ENCODE results near the gene MYO5B.

MYO5B gene

DNA sequence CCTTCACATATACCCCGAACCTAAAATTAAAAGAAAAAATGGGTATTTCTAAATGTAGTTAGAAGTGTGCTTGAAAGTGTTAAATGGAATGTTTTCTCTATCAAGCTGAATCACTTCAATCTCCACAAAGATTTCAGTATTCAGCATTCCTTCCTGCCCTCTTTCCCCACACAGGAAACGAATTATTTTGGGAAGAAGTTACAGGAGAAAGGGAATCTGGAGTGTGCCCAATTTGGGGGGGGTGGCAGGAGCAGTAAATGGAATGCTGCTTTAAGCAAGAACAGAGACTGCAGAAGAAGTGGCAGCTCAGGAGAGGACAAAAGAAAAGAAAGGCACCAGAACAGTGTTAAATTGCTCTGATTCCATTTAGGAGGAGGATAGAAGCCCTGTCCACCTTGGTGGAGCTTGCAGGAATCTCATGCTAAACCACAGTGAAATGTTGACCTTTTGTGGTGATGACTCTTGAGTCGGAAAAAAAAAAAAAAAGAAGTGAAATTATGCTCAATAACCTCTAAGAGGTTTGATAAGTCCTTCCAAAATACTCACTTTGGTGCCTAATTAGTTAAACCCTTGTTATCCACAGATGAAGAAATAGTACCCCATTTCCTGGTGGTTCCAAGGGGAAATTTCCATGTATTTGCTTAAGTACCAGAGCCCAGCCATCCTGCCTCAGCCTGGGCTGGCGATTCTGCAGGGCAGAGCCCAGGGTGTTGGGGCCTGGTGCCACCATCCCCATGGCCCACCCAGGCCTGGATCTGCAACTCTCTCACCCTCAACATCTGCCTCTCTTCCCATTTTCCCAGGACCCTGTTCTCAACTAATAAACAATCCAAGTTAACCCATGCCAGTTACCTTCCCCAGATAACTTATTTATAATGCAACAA lies 56.5 kb downstream of the MYO5B start:
- H3K9me2 ChIP-seq (replicated peaks; ENCODE audit: control insufficient read depth, low read length) = no peaks in the 10 kb centered on the region
- TF ChIP-seq, protein P1, sequence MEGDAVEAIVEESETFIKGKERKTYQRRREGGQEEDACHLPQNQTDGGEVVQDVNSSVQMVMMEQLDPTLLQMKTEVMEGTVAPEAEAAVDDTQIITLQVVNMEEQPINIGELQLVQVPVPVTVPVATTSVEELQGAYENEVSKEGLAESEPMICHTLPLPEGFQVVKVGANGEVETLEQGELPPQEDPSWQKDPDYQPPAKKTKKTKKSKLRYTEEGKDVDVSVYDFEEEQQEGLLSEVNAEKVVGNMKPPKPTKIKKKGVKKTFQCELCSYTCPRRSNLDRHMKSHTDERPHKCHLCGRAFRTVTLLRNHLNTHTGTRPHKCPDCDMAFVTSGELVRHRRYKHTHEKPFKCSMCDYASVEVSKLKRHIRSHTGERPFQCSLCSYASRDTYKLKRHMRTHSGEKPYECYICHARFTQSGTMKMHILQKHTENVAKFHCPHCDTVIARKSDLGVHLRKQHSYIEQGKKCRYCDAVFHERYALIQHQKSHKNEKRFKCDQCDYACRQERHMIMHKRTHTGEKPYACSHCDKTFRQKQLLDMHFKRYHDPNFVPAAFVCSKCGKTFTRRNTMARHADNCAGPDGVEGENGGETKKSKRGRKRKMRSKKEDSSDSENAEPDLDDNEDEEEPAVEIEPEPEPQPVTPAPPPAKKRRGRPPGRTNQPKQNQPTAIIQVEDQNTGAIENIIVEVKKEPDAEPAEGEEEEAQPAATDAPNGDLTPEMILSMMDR (IDR thresholded peaks at IDR 0.05; ENCODE audit: low read depth, low read length, poor library complexity, severe bottlenecking) = no peak
- no peak for TF ChIP-seq EZH2phosphoT487 (IDR thresholded peaks at IDR 0.05; ENCODE audit: borderline replicate concordance, low read length)
- H4K20me1 ChIP-seq (ENCODE audit: control insufficient read depth, insufficient read depth, low read depth, low read length) = no peaks in the 10 kb centered on the region
- H3K36me3 ChIP-seq (ENCODE audit: control insufficient read depth, low read length) = no peaks in the 10 kb centered on the region
- no peaks in the 10 kb centered on the region for H3K9me3 ChIP-seq (ENCODE audit: control insufficient read depth, insufficient read depth, low read length)
- H3K27ac ChIP-seq (ENCODE audit: low read depth, low read length) = no peak overlapping the region
- no peaks in the 10 kb centered on the region for H3K4me1 ChIP-seq (ENCODE audit: control insufficient read depth, low read length)
- H3K4me2 ChIP-seq (ENCODE audit: low read length) = no peak overlapping the region
- no peaks in the 10 kb centered on the region for H3F3A ChIP-seq (ENCODE audit: control insufficient read depth, insufficient read depth)
- no peak overlapping the region for H3K4me3 ChIP-seq (ENCODE audit: low read length)
- H3K27me3 ChIP-seq (ENCODE audit: control insufficient read depth, low read length) = peaks cover 13% of the 10 kb centered on the region; the same call in 1 of the 2 replicates
- H3K79me2 ChIP-seq (ENCODE audit: control insufficient read depth, low read length) = no peaks in the 10 kb centered on the region

- Histone ChIP-seq H3K4me1 (ENCODE audit: control insufficient read depth, low read length) (no peaks in the 10 kb centered on the region), H4K20me1 (ENCODE audit: control insufficient read depth, insufficient read depth, low read depth, low read length) (no peaks in the 10 kb centered on the region), H3K4me2 (ENCODE audit: low read length) (no peak overlapping the region), H3F3A (ENCODE audit: control insufficient read depth, insufficient read depth) (no peaks in the 10 kb centered on the region), H3K27ac (ENCODE audit: low read depth, low read length) (no peak overlapping the region), H3K4me3 (ENCODE audit: low read length) (no peak overlapping the region), H3K9me3 (ENCODE audit: control insufficient read depth, insufficient read depth, low read length) (no peaks in the 10 kb centered on the region), H3K36me3 (ENCODE audit: control insufficient read depth, low read length) (no peaks in the 10 kb centered on the region), H3K27me3 (ENCODE audit: control insufficient read depth, low read length) (peaks cover 26% of the 10 kb centered on the region), H3K9me2 (replicated peaks; ENCODE audit: control insufficient read depth, low read length) (no peaks in the 10 kb centered on the region), H3K79me2 (ENCODE audit: control insufficient read depth, low read length) (no peaks in the 10 kb centered on the region)
- no peak for TF ChIP-seq EZH2phosphoT487 (IDR thresholded peaks at IDR 0.05; ENCODE audit: borderline replicate concordance, low read length)
- TF ChIP-seq, protein P1 (IDR thresholded peaks at IDR 0.05; ENCODE audit: low read depth, low read length, poor library complexity, severe bottlenecking) = no peak
Measured at GRCh38 chr18:50135903-50136302, 59.0 kb downstream of the MYO5B start.

GRCh38 chr18:50133526-50133925 lies 61.4 kb downstream of the MYO5B start:
- no peak for TF ChIP-seq EZH2phosphoT487 (IDR thresholded peaks at IDR 0.05; ENCODE audit: borderline replicate concordance, low read length)
- TF ChIP-seq, protein P1 (IDR thresholded peaks at IDR 0.05; ENCODE audit: low read depth, low read length, poor library complexity, severe bottlenecking) = no peak

More at GRCh38 chr18:50133526-50133925, 61.4 kb downstream of the MYO5B start:
- Histone ChIP-seq H3K4me2 (ENCODE audit: low read length) (no peak overlapping the region), H3K36me3 (ENCODE audit: control insufficient read depth, low read length) (no peaks in the 10 kb centered on the region), H3K79me2 (ENCODE audit: control insufficient read depth, low read length) (no peaks in the 10 kb centered on the region), H3K4me3 (ENCODE audit: low read length) (no peak overlapping the region), H3F3A (ENCODE audit: control insufficient read depth, insufficient read depth) (no peaks in the 10 kb centered on the region), H3K27me3 (ENCODE audit: control insufficient read depth, low read length) (peaks cover 22% of the 10 kb centered on the region), H3K9me2 (replicated peaks; ENCODE audit: control insufficient read depth, low read length) (no peaks in the 10 kb centered on the region), H3K4me1 (ENCODE audit: control insufficient read depth, low read length) (no peaks in the 10 kb centered on the region), H3K27ac (ENCODE audit: low read depth, low read length) (no peak overlapping the region), H3K9me3 (ENCODE audit: control insufficient read depth, insufficient read depth, low read length) (no peaks in the 10 kb centered on the region), H4K20me1 (ENCODE audit: control insufficient read depth, insufficient read depth, low read depth, low read length) (no peaks in the 10 kb centered on the region)

Measured in DOHH2 (cell line).